Lung microvascular endothelial cell (primary cell): Measurements from ENCODE around the gene SORBS2. TPM values are rescaled to one million over a fixed set of nuclear protein-coding genes. Genes with fewer than 3 reads are reported as not detected.

Source experiments
- DNase-seq, 2 donors: peaks; one replicate each; pipeline versions ENCODE4 v3.0.0 to v3.0.0-alpha.2; 2010; ENCODE audit warnings: low read depth in 2 of 2
- total RNA-seq: library from RNA; depleted of rRNA; stranded (reverse); fragments of >200 nt; gene quantifications from 2 replicates; pipeline ENCODE4 v1.2.1, GENCODE V29; 2014

The SORBS2 gene
- total RNA-seq, 1 donor from 2014 or later = 143 TPM

DNA sequence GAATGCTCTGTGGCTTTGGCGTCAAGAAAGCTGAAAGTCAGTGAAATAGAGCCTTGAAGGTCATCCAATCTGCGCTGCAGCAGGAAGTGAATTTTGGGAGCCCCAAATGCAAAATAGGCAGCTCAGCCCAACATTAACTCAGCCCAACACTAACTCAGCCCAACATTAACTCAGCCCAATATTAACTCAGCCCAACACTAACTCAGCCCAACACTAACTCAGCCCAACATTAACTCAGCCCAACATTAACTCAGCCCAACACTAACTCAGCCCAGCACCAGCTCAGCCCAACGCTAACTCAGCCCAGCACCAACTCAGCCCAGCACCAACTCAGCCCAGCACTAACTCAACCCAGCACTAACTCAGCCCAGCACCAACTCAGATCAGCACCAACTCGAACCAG lies 71.5 kb downstream of the SORBS2 start:
- DNase-seq = peak; percentile 33 to 36

DNA sequence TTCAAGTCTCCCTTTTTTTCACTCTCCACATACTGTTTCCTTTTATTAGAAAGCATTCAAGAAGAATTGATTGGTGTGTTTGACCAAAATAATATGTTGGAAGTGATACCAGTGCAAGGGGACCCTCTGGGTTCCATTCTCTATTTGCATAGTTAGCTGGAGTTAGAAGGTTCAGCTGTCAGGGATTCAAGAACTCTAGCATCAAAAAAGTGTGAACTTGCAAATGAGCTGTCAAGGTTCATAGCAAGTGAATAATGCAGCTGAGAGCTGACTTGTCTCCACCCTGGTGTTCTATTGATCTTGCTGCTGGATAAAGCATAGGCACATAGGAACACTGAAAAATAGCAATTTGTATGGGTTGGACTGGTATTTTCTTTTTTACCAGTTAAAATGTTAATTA lies 73.2 kb downstream of the SORBS2 start:
- DNase-seq = peak in 1 of 2 donors; percentile 19

DNA sequence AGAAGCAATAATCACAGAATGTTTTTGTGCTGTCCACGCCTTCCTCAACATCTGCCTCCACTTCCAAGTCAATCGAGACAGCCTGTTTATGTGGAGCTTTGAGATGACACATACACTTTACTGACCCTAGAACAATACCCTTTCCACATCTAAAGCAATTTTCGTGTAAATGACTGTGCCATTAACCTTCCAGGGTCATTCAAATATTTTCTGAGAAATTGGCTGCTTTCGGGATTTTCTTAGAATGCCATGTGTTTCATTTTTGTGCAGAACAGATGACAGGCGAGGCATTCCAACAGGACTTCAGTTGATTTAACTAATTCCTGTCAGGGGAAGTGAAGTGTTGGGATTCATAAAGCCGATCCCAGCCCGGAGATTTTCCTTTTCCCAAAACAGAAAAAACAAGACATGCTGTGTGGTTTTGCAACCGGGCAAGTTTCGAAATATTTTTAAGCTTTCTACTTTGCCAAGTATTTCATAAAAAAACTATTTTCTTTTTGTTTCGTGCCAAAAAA lies 73.9 kb downstream of the SORBS2 start:
- DNase-seq = peak; percentile 80 to 90

DNA sequence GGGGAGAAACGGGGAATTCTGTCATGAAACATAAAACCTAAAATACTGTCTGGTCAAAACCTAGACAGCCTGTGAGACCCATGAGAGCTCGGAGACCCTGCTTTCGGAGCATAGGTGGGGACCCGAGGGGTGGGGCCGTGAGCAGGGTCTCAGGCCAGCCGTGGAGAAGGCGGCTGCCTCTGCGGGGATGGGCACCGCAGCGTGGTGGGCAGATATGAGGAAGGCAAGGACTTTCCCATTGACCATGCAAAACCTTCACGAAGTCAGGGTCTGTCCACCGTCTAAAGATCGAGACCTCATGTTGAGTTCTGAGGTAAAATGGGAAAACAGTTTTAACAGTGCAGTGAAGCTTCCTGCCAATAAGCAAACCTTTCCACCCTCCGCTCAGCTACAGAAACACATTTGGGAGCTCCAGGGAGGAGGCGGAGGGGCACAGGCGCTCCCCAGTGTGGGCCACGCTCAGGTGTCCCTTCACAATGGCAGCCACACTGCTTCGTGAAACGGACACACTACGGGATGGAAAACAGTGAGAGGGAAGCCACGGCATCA lies 74.4 kb downstream of the SORBS2 start:
- DNase-seq = peak in 1 of 2 donors; percentile 41

DNA sequence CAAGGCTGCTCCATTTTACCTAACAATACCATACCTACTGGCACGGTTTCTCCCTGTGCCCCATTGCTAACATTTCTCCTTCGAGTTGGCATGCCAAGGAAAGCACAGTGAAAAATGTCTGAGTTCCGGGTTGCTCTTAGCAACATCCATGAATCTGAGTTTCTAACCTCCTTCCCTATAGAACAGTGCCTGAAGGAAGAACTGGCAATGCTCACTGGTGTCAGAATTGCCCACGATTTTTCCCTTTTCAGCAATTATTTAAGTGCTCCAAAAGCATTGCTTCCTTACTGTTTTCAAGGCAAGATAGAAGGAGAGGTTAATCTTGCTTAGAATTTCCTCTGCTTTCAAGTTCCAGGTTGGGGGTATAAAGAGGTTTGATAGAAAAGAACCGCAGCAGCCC lies 75.1 kb downstream of the SORBS2 start:
- no peak for DNase-seq

DNA sequence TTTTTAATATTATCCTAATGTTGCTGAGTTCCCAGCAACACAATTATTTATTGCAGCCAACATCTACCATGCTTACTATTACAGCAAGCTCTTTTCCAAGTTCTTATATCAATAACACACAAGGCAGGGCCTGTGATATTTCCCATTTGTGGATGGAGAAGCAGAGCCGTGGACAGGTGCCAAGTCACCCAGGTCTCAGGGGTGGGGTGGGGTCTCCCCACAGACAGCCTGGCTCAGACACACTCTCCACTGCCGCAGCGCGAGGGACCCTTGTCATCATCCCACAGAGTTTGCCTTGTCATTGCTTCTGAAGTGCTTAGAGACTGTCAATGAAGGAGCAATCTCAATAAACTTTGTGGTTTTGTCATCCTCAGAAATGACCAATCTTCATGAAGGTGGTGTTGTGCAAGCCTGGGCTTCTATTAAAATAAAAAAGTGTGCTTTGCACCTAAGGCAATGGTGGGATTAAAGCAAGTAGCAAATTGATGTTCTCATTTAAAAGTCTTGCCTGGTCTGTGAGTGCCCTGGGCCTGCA lies 76.1 kb downstream of the SORBS2 start:
- no peak for DNase-seq

DNA sequence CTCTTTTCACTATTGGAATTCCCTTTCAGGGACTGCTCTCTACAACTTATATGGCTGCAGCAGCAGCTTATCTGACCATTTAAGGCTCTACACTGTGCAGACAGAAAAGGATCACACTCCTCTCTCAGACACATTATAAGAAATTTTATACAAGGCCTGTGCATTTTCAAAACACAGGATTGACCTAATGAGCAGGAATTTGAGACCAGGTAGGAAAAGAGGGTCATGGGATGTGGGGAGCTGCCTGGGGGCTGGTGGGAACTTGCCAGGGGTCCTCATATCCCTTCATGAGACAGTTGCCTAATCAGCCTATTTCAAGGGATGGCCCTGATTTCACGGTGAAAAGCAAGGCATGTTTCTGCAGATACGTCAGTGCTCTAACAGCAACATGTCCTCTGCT lies 77.1 kb downstream of the SORBS2 start:
- DNase-seq = no peak

DNA sequence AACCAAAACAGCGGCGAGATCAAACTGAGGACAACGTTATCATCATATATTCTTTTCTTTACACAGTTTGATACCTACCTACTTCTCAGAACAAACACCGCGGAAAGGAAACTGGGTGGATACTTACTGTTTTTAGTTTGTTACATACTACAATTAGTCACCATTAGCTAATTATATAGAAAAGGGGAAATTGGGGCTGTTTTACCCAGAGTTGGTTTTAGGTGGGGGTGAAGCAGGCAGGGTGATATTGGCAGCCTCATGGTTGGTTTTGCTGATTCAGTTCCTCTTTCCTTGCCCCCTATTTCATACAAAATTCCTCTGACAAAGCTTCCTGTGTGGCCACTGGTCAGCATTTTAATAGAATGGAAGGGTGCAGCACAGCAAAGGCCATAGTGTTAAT lies 77.8 kb downstream of the SORBS2 start:
- peak in 1 of 2 donors; percentile 41 for DNase-seq

DNA sequence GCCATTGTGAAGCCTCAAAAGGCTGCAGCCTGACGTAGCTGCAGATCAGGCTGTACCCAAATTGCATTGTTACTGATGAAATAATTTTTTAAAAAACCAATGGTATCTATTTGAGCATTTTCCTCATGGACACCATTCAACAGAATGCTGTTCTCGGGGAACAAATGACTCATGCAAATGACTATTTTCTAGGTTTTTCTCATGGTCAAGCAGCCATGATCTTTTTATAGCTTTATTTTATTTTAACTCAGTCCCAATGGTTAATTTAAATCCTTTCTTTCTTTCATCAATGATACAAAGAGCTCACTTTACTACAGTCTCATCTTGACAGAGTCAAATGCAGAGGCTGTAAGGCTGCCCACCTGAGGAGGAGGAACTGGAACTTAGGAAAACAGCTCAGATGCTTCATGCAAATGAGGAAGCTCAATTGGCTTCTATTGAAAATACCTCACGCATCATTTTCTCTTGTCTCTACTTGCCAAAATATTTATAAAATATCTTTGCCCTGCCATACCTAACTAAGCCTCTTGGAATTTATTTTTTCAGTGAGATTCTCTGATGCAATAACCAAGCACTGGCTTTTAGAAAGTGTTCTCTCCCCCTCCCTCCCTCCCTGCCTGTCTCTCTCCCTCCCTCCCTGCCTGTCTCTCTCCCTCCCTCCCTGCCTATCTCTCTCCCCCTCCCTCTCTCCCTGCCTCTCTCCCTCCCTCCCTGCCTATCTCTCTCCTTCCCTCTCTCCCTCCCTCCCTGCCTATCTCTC lies 81.0 kb downstream of the SORBS2 start:
- peak; percentile 17 to 23 for DNase-seq

DNA sequence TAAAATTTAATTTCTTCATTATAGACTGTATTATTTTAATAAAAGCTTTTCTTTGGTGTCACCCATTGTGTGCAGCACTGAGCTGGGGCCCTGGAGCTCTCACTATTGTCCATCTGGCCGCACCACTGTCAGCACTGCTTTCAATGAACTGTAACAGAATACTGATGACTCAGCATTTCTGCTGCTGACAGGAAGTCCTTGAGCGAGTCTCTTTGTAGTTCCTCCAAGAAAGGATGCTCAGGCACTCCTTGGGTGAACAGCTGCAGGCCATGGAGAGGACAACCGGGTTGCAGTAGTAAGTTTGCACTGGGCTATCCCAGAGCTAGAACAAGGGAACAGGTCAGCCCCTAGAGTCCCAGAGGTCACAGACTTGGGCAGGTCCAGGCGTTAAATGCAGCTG lies 81.6 kb downstream of the SORBS2 start:
- peak in 1 of 2 donors; percentile 74 for DNase-seq

DNA sequence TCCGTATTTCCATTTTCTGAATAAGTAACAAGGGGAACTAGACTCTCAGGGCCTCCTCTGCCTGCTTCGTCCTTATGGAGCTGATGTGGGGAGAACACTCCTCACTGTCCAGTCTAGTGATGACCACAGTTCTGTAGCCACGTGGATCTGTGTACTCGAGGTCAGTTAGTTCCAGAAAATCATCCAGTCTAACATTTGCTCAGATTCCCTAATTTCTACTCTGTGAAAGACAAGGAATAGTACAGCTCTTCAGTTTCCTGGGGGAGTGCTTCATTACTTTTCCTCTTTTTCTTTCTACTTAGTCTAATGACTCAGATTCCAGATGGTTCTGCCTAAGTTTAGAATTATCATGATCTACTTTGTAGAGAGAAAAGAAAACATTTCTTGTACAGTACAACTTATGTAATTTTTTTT lies 82.6 kb downstream of the SORBS2 start:
- DNase-seq = peak in 1 of 2 donors; percentile 29

DNA sequence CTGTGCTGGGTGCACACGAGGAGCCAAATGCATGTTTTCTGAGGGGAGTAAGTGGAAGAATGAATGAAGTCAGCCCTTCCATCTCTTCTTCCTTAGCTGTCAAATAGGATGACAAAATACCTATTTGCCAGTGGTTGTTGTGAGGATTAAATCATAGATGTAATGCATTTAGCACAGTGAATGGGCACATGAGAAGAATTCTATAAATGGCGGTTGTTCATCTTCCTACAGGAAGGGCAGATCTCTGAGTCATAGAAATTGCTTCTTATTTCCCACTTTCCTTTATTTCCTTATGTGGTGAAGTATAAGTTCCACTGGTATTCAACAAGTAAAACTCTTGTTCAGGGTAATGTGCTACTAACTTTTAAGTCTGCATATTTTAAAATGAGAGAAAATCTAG lies 83.1 kb downstream of the SORBS2 start:
- peak in 1 of 2 donors; percentile 84 for DNase-seq

DNA sequence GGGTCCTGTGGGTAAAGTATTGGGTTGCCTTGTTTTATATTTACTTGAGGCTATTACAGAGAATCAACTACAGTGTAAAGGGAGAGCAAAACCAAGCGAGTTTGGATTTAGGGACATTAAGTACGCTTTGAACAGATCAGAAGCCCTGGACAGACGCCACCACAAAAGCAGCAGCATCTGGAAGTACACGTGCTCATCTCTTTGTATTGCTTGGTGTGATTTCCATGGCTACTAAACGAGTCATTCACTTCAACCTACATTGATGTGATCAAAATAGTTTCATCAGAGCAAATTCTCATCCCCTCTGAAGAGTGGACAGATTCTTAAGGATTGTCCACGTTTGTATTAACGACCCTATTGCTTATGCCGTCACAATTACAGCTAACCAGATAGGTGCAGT lies 85.1 kb downstream of the SORBS2 start:
- peak; percentile 40 to 67 for DNase-seq

DNA sequence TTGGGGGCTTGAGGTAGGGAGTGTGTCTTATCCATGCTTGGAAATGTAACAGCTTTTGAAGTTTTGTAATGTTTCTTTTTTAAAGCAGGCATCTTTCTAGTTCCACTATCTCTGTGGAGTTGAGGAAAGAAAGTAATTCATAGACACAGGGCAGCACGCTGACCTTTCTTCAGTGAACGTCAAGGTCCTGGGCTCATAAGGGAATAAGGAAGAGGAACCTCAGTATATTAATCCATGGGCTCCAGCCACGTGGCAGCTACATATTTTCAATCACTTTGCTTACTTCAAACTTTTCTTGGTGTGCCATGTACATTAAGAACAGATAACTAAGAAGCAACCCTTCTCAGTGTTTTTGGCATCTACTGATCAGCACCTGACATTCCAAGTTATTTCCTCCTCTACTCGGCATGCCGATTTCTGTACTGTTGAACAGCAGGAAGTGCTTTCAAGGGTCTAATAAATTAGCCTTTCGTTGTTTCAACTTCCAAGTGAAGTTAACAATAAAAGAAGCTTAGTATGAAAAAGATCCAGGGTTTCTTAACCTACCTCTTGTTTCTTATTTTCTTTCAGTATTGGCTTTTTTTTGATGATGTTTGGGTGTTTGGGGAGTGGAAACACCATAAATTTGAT lies 88.2 kb downstream of the SORBS2 start:
- DNase-seq = peak in 1 of 2 donors; percentile 51

DNA sequence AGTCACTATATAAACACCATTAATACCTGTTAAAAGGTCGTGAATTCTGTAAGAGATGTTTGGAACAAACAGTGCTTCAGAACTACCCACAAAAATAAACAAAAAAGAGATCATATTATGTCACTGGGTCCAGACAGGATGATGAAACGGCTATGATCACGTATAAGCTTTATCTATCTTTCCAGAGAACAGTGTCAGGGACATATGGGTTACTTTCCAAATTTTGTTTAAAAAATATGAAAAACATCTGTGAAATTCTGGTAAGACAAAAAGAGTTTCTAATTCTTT lies 90.0 kb downstream of the SORBS2 start:
- peak; percentile 36 to 43 for DNase-seq

DNA sequence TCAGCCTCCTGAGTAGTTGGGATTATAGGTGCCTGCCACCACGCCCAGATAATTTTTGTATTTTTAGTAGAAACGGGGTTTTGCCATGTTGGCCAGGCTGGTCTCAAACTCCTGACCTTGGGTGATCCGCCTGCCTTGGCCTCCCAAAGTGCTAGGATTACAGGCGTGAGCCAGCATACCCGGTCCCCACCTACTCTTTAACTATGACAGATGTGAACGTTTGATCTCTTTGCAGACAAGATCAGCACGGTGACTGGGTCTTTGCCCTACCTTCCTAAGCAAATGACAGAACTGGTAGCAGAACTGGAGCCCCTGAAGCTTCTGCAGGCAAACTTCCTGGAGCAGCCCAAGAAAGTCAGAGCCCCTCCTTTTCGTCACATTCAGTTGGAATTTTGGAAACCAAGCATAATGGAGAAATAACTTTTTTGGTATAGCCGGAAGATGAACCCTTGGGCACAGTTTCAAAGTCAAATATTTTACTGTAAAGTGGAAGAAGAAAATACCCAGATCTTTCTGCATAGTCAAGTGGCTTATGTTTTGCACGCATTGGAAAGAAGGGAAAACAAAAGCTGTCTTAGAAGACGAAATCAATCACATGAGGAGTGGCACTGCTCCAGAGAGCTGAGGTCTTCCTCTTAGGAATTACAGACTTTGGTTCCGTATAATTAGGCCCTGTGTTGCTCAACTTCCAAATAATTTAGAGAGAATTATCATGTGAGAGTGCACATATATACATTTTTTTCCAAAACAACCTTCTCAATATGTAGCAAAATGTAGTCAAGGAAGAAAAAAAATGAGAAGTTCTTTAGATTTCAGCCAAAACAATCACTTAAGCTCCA lies 90.6 kb downstream of the SORBS2 start:
- peak in 1 of 2 donors; percentile 47 for DNase-seq

DNA sequence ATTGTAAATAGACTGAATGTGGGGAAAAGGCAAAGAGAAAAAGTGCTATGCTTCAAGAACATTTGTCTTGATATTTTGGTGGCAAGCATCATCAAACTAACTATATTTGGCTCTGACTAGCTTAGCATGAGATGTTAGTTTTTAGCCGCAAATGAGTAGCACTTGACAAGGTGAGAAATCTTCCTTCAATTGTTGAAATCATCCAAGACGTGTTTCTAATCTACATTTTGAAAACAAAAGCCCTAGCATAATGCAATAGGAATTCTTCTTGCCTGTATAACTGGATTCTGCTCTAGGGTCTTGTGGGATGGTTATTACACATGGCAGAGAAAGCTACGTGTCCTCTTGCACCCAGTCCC lies 92.5 kb downstream of the SORBS2 start:
- no peak for DNase-seq

DNA sequence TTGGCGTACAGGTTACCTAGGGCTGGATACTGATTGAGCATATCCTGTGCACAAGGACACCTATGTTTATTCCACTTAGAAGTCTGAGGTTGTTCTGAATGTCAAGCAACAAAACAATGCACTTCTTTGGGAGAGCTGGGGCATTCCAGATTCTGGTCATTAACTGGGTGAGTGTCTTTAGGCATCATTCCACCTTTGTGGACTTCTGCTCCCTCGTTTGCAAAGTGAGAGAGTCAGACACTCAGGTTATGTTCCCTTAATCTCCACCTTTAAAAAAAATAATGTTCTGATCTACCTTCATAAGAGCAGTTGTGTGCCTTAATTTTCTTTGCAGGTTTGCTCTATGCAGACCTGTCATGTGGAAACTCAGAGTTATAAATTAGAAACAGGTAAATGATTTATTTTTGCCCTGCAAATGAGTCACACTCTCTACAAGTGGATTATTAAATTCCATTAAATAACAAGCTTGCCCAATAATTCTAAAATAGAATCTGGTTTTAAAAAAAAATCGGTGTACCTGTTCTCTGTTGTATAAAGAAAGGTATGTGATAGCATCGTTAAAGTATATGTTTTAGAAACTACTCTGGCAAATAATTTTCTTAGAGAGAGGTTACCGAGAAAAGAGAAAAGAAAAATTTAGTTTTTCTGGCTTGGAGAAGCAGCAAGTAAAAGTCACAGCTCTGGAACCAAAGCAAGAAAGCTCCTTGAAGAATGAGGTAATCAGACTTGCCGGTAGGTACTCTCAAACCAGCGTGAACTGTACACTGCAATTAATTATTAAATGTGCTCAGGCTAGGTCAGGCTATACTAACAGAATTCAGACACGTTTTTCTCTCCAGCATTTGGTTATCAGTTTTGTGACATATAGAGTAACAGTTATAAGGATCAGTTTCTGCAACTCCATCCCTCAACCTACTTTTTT lies 93.2 kb downstream of the SORBS2 start:
- no peak for DNase-seq

DNA sequence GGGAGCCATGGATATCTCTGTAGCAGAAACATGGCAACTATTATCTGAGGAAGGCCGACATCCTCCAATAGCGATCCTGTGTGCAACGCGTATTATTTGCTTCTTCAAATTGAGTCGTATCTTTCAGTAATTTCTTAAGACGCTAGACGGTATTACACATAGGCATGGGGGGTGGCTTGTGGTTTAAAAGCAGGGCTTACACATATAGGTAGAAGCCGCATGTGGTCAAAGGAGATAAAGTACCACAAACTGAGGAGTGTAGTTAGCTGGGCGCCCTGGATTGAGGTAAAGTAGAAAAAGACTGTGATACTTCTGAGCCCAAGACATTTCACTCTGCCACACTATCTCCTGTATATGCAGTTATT lies 94.6 kb downstream of the SORBS2 start:
- no peak for DNase-seq

DNA sequence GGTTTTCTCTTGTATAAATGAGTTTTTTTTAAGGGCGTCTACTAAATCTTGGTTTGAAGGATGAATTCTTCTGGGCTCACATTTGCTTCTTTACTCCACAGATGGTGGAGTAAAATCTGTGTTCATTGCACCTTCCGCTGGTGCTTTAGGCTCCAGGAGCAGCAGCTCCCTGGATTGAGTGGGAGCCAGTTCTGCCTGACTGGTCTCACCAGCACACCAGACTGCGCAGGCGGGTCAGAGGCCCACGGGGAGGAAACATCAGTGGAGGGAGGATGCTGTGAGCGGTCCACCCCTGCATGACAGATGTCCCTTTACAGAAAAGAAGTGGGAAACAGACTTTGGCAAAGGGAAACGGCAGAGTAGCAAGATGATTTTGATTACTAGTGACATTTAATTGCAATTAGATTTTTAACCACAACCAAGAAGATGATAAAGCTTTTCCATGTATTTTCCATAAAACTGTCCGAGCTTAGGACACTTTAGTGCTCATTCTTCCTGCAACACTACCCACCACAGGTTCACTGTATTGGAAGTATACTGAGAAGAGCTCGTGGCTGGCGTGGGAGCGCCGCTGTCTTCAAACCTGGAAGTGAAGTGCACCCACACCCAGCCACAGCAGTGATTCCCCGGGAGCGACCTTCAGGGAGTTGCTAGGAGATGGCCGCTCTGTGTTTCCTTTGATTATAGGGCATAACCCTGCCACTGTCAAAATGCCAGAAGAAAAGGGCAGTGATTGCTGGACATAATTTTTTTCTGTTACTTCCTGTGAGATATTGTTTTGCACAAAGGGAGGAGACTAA lies 95.2 kb downstream of the SORBS2 start:
- peak; percentile 67 to 90 for DNase-seq
